H1 (cell line): ENCODE results near the gene RIMKLA. TPM values are rescaled to one million over a fixed set of nuclear protein-coding genes. Genes with fewer than 3 reads are reported as not detected.

Experiments used
- BCL11A ChIP-seq, 2 experiments: IDR thresholded peaks; one replicate each; pipeline ENCODE4 v1.6.1; 2011; ENCODE audit warnings: low read depth in 2 of 2, low read length in 2 of 2, mild to moderate bottlenecking in 2 of 2
- EGR1 ChIP-seq: IDR thresholded peaks from 2 replicates; pipeline ENCODE4 v1.6.1; 2011; ENCODE audit warnings: low read depth, low read length, borderline replicate concordance
- HDAC2 ChIP-seq, 2 experiments: fragments of 300-600 bp in 1 of 2; sonication (generic) in 1 of 2; IDR thresholded peaks; 2 replicates each; pipeline ENCODE4 v1.6.1; 2011 to 2012; ENCODE audit warnings: low read depth in 2 of 2, low read length in 2 of 2, mild to moderate bottlenecking in 2 of 2, moderate library complexity in 2 of 2, borderline replicate concordance in 1 of 2, inconsistent platforms in 1 of 2
- JUND ChIP-seq: IDR thresholded peaks from 2 replicates; pipeline ENCODE4 v1.6.1; 2011; ENCODE audit warnings: mild to moderate bottlenecking, improper control_type of control experiment, low read length
- POLR2A ChIP-seq, 2 experiments: IDR thresholded peaks; 1 replicate in 1 of 2; 2 replicates in 1 of 2; pipeline ENCODE4 v1.6.1; 2011; ENCODE audit warnings: low read depth in 2 of 2, low read length in 2 of 2, mild to moderate bottlenecking in 2 of 2; ENCODE audit errors: control extremely low read depth in 1 of 2
- POU5F1 ChIP-seq: IDR thresholded peaks from 2 replicates; pipeline ENCODE4 v1.6.1; 2011; ENCODE audit warnings: low read depth, mild to moderate bottlenecking, low read length, moderate library complexity
- RAD21 ChIP-seq, 2 experiments: IDR thresholded peaks in 1 of 2; conservative IDR thresholded peaks in 1 of 2; 2 replicates each; pipeline ENCODE4 v1.6.1; 2011; ENCODE audit warnings: low read depth in 2 of 2, low read length in 2 of 2, improper control_type of control experiment in 1 of 2, inconsistent platforms in 1 of 2, mild to moderate bottlenecking in 1 of 2, moderate library complexity in 1 of 2
- SIX5 ChIP-seq: IDR thresholded peaks from 2 replicates; pipeline ENCODE4 v1.6.1; 2011; ENCODE audit warnings: mild to moderate bottlenecking, low read depth, low read length
- SP1 ChIP-seq: IDR thresholded peaks from 2 replicates; pipeline ENCODE4 v1.6.1; 2011; ENCODE audit warnings: low read depth, low read length
- SP4 ChIP-seq: IDR thresholded peaks from 2 replicates; pipeline ENCODE4 v1.6.1; 2012; ENCODE audit warnings: low read length, inconsistent platforms
- ZNF274 ChIP-seq: IDR thresholded peaks from 2 replicates; pipeline ENCODE4 v1.7.0; 2012; ENCODE audit warnings: low read length, borderline replicate concordance; ENCODE audit errors: extremely low read depth
- polyA plus RNA-seq, 7 experiments: library from polyadenylated mRNA; depleted of rRNA in 3 of 7; stranded (reverse) in 5 of 7; unstranded in 2 of 7; fragments of >200 nt in 5 of 7; fragments of 200-250 nt in 2 of 7; gene quantifications; 1 replicate in 5 of 7; 2 replicates in 1 of 7; 4 replicates in 1 of 7; pipeline versions ENCODE4 v1.2.1 to v1.2.3, GENCODE V29; 2011 to 2013; ENCODE audit warnings: missing spikeins in 2 of 7, mixed read lengths in 2 of 7
- total RNA-seq: library from RNA; stranded (reverse); fragmentation: NEBNext Ultra II Directional; extraction: Animal tissue kit (Norgen Biotek cat#: 25700); gene quantifications from 2 replicates; pipeline ENCODE4 v1.2.1, GENCODE V29; 2021
- TF ChIP-seq, protein P1 (sequence below): fragments of 300-600 bp; sonication (generic); IDR thresholded peaks from 2 replicates; pipeline ENCODE4 v1.7.1; 2012; ENCODE audit warnings: low read length, moderate library complexity, mild to moderate bottlenecking, inconsistent platforms; ENCODE audit not compliant: insufficient replicate concordance
- TF ChIP-seq, protein P2 (sequence below): IDR thresholded peaks from 2 replicates; pipeline ENCODE4 v1.6.1; 2012; ENCODE audit warnings: inconsistent platforms

RIMKLA gene
- total and polyA plus RNA-seq, 2 of the 8 experiments (the other 6 are each of a cell fraction or from before 2014, with no cell fraction given), result 3.2 to 5.8 TPM

DNA sequence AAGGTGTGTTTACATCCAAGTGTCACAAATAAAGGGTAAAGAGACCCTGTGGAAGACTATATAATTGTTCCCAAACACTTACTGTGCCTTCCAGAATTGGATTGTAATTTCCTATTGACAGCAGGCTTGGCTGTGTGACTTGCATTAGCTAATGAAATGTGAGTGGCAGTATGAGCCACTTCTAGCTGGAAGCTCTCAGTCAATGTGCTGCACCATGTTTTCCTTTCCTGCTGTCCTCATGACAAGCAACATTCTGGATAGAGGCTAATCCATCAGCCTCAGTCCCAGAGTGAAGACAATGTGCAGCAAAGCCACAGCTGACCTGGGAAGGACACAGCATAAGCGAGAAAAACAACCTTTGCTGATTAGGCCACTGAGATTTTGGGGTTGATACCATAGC, 39.7 kb upstream of the RIMKLA start (continued):
- TF ChIP-seq, protein P1, sequence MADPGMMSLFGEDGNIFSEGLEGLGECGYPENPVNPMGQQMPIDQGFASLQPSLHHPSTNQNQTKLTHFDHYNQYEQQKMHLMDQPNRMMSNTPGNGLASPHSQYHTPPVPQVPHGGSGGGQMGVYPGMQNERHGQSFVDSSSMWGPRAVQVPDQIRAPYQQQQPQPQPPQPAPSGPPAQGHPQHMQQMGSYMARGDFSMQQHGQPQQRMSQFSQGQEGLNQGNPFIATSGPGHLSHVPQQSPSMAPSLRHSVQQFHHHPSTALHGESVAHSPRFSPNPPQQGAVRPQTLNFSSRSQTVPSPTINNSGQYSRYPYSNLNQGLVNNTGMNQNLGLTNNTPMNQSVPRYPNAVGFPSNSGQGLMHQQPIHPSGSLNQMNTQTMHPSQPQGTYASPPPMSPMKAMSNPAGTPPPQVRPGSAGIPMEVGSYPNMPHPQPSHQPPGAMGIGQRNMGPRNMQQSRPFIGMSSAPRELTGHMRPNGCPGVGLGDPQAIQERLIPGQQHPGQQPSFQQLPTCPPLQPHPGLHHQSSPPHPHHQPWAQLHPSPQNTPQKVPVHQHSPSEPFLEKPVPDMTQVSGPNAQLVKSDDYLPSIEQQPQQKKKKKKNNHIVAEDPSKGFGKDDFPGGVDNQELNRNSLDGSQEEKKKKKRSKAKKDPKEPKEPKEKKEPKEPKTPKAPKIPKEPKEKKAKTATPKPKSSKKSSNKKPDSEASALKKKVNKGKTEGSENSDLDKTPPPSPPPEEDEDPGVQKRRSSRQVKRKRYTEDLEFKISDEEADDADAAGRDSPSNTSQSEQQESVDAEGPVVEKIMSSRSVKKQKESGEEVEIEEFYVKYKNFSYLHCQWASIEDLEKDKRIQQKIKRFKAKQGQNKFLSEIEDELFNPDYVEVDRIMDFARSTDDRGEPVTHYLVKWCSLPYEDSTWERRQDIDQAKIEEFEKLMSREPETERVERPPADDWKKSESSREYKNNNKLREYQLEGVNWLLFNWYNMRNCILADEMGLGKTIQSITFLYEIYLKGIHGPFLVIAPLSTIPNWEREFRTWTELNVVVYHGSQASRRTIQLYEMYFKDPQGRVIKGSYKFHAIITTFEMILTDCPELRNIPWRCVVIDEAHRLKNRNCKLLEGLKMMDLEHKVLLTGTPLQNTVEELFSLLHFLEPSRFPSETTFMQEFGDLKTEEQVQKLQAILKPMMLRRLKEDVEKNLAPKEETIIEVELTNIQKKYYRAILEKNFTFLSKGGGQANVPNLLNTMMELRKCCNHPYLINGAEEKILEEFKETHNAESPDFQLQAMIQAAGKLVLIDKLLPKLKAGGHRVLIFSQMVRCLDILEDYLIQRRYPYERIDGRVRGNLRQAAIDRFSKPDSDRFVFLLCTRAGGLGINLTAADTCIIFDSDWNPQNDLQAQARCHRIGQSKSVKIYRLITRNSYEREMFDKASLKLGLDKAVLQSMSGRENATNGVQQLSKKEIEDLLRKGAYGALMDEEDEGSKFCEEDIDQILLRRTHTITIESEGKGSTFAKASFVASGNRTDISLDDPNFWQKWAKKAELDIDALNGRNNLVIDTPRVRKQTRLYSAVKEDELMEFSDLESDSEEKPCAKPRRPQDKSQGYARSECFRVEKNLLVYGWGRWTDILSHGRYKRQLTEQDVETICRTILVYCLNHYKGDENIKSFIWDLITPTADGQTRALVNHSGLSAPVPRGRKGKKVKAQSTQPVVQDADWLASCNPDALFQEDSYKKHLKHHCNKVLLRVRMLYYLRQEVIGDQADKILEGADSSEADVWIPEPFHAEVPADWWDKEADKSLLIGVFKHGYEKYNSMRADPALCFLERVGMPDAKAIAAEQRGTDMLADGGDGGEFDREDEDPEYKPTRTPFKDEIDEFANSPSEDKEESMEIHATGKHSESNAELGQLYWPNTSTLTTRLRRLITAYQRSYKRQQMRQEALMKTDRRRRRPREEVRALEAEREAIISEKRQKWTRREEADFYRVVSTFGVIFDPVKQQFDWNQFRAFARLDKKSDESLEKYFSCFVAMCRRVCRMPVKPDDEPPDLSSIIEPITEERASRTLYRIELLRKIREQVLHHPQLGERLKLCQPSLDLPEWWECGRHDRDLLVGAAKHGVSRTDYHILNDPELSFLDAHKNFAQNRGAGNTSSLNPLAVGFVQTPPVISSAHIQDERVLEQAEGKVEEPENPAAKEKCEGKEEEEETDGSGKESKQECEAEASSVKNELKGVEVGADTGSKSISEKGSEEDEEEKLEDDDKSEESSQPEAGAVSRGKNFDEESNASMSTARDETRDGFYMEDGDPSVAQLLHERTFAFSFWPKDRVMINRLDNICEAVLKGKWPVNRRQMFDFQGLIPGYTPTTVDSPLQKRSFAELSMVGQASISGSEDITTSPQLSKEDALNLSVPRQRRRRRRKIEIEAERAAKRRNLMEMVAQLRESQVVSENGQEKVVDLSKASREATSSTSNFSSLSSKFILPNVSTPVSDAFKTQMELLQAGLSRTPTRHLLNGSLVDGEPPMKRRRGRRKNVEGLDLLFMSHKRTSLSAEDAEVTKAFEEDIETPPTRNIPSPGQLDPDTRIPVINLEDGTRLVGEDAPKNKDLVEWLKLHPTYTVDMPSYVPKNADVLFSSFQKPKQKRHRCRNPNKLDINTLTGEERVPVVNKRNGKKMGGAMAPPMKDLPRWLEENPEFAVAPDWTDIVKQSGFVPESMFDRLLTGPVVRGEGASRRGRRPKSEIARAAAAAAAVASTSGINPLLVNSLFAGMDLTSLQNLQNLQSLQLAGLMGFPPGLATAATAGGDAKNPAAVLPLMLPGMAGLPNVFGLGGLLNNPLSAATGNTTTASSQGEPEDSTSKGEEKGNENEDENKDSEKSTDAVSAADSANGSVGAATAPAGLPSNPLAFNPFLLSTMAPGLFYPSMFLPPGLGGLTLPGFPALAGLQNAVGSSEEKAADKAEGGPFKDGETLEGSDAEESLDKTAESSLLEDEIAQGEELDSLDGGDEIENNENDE, result no peak
- TF ChIP-seq ZNF274, result no peak
- no peak for TF ChIP-seq SP1
- no peak for TF ChIP-seq POU5F1
- TF ChIP-seq SIX5, result no peak
- no peak for TF ChIP-seq SP4
- TF ChIP-seq JUND, result no peak
- no peak for TF ChIP-seq EGR1
- no peak for TF ChIP-seq BCL11A (IDR thresholded peaks at IDR 0.05; ENCODE audit: low read depth in 2 of 2, low read length in 2 of 2)
- TF ChIP-seq, protein P2, sequence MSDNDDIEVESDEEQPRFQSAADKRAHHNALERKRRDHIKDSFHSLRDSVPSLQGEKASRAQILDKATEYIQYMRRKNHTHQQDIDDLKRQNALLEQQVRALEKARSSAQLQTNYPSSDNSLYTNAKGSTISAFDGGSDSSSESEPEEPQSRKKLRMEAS, result no peak
- TF ChIP-seq HDAC2 (IDR thresholded peaks at IDR 0.05; ENCODE audit: borderline replicate concordance in 1 of 2, low read depth in 2 of 2, low read length in 2 of 2), result no peak
- no peak for TF ChIP-seq RAD21 (IDR thresholded peaks at IDR 0.05 in 1 of 2, conservative IDR thresholded peaks at IDR 0.05 in 1 of 2; ENCODE audit: low read depth in 2 of 2, low read length in 2 of 2)
- no peak for TF ChIP-seq POLR2A (IDR thresholded peaks at IDR 0.05; ENCODE audit: control extremely low read depth in 1 of 2, low read depth in 2 of 2, low read length in 2 of 2)
